Stimulated activated CD8-positive, alpha-beta memory T cell treated with anti-CD3 and anti-CD28 coated beads, Interleukin-12 subunit alpha, Interleukin-12 subunit beta, amount 100 ng/mL, for 24 hours (primary cell): ENCODE measurements around the gene IFRD2.
A peak's percentile ranks its signal among the peaks of the same experiment; 100 is the strongest.

Experiments
- DNase-seq: peaks from one replicate; pipeline ENCODE4 v3.0.0-alpha.2; 2020; ENCODE audit errors: extremely low read depth

The IFRD2 gene

GRCh38 chr3:50302095-50303012 is 10.1 kb upstream of the IFRD2 start:
- DNase-seq, result no peak

GRCh38 chr3:50300681-50301254 is 8.5 kb upstream of the IFRD2 start:
- no peak for DNase-seq

DNA sequence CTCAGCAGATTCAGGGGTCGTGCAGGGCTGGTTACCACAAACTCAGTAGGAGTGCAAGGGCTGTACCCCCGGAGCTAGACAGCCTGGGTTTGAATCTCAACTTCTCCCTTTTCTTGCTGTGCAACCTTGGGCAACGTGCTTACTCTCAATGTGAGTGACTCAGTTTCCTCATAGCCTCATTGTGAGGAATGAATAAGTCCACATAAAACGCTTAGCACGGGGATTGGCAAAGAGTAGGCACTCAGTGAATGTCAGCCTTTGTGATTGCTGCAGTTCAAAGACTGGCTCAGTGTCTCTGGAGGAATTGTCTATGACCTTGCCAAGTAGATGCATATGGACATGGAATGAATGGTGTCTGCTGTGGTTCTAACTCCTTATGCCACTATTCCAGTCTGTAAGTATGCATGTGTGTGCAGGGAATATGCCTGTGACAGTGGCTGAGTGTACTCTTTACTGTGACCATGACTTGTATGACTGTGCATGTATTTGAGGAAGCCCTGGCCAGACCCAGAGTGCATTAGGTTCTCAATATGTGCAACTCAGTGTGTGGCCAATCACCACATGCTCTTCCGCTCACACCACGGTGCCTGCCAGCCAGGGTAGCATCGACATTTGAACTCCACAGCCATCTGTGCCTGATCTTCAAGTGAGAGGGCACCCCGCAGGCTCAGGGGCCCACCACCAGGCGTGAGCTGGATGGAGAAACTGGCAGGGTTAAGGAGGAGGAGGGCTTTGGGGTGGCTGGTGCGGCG is 7.9 kb upstream of the IFRD2 start:
- no peak for DNase-seq

DNA sequence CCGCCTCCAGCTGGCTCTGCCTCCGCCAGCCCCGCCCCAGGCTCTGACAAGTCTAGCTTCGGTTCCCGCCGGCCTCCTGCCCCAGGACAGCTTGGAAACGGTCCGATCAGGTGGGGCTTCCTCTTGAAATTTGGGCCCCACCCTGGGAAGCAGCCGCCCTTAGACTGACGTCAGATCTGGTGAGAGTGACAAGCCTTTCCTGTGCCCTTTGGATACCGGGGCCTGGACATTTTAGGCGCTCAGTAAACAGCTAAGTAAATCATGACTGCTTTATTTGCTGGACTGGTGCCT is 7.4 kb upstream of the IFRD2 start:
- DNase-seq, result no peak

DNA sequence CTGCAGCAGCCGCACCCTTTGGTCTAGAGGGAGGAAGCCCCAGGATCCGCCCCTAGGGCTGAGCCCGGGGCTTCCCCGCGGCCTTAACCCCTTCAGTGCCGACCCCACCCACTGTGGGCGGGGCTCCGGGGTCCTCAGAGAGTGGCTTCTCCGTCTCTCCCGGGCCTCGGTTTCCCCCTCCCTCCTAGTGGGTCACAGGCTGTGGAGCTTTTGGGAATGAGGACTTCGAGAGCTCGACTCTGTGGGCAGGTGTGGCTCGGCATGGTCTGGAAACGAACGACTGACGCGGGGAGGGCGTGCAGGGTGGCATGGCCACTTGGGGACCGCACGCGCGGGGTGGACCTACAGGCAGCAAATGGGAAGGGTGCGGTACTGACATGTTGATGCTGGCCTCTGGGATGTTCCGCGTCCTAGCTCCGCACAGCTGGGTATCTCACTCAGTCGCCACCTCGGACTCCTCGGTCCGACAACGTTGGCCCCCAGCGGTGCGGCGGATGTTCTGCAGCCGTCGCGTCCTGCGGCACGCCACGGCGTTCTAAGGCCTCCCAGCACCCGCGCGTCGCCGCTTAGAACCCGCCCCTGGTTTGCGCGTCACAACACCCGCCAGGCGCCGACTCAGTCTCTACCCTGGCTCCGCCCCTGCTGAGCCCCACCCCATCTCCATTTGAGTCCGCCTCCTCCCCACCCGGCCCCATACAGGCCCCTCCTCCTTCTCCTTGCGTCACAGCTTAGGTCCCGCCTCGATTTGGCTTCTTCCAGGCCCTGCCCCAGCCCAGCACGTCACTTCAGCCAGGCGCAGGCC is 6.8 kb upstream of the IFRD2 start, which contains the start of the genes HYAL3 and NAA80:
HYAL3 (minus strand) TSS at position 570 of the 802 bp plus-strand sequence. CDS start 3,803 bp downstream, outside the sequence.
NAA80 (minus strand) TSS at position 570 of the 802 bp plus-strand sequence. CDS start 1,942 bp downstream, outside the sequence.
- DNase-seq, result peak; percentile 95

DNA sequence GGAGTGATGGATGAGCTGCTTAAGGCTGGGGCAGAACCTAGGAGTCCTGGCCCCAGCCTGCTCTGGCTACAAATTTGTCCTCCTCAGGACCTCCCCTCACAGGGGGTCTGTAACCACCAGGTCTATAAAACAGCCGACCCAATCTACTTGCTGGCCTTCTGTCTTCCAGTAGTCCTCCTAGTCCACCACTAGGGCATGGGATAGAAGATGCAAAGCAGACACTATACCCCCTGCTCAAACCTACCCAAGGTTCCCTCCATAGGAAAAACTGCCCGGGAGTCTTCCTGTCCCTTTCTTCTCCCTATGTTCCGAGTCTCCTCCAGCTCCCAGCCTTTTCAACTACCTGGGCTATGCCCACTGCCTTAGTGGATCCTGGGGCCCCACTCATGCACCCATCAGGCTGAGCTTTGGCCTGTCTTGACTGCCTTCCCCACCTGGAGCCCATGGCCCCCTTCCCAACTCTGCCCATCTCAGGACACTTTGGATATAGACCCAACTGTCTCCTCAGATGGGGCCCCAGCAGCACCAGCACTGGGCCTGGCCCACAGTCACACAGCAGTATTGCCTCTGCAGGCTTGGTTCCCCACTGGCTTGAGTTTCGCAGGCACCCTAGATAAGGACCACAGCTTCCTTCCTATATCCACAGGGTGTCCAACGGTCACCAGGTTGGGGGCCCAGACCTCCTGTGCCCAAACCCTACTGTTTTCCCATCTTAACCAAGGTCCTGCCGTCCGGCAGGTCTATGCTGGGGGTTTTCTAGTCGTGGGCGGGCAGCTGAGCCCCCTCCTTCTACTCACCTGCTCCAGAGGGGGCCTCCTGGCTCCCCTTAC is 5.9 kb upstream of the IFRD2 start:
- no peak for DNase-seq

- no peak for DNase-seq
Observed at GRCh38 chr3:50297384-50297775, 5.2 kb upstream of the IFRD2 start.

DNA sequence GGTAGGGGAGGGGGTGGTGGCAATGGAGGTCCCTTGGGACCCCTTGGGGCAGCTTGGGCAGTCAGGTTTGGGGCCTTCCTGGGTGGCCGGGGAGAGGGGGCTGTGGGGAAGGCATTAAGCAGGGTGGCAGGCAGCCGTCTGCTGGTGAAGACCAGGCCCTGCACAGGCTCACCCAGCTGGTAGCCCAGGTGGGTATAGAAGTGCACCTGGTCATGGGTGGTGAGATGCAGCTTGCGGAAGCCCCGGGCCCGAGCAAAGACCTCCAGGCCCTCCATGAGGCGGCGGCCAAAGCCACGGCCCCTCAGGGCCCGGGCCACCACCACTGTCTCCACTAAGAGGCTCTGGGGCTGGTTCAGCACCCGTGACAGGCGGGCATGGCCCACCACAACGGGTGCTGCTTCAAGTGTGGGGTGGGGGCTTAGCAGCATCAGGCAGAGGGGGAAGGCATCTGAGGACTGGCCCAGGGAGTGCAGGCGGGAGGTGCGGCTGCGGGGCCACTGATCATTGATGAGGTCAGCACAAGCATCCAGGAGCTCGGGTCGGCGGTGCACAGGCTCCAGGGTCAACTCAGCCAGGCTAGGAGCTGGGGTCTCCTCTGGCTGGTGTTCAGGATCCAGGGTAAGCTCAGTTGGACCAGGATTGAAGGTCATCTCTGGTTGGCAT is 4.6 kb upstream of the IFRD2 start:
- no peak for DNase-seq

- no peak for DNase-seq
Observed at GRCh38 chr3:50295553-50296431, 3.6 kb upstream of the IFRD2 start.

DNA sequence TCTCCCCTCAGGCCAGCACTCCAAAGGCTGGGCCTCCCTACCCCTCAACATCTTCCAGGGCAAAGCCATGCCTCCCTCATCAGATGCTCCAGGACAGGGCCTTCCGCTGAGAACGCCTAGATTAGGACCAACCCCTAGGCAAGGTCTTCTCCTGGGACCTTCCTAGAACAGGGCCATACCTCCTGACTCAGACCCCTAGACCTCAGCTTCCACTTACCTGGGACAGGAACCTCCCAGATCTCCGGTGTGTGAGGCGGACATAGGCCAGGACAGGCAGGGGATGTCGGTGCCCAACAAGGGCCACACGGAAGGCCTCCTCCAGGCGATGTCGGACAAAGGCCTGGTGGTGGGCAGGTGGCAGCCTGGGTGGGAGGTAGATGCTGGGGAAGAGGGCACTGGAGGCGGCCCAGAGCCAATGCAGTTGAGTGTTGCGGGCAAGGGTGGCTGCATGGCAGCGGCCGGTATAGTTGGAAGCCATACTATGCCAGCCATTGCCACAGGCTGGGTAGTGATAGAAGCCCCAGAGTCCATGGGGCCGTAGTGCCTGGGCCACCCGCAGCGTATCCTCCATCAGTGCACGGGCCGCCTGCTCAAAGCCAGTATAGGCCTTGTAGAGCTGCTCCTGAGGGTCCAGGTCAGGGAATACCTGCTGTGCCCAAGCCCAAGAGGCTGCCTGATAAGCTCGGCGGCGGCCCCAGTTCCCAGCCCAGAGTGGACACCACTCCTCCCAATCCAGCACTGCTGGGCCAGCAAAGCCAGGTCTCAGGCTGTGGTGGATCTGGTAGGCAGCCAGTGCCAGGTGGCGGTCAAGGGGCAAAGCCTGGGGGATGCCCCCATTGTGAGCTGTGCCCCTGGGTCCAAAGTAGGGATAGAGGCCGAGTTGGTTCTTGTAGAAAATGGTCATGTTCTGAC is 2.5 kb upstream of the IFRD2 start:
- DNase-seq, result no peak

GRCh38 chr3:50294089-50294488 is 1.9 kb upstream of the IFRD2 start:
- no peak for DNase-seq

DNA sequence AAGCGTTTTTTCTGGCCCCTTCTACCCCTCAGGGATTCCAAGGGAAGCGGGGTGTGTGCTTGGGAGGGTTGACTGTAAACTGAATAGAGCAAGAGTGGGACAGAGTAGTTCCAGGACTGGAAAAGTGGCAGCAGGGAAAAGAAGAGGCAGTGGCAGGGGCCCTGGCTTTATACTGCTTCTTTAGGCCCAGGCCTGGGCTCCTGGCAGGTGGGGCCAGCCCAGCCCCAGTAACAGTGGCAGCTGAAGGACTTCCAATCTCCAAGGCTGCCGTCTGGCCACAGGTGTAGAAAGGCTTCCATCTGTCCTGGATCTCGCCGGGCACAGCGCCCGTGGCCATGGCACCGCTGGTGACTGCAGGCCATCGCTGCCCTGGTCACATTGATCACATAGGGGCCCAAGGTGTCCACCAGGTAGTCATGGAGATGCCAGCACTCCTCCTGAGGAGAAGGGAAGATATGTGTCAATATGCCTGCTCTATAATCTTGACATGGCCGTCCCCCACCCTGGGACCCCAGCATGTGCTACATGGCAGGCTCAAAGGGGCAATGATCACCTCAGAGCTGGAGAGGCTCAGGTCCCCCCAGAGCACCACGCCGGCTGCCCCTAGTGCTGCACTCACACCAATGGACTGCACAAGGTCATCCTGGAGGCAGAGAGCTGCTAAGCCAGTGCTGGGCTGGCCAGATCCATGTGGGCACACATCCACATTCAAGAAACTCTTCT is 1.0 kb upstream of the IFRD2 start:
- no peak for DNase-seq

- no peak for DNase-seq
Observed at GRCh38 chr3:50290161-50290641, 2.0 kb downstream of the IFRD2 start.

DNA sequence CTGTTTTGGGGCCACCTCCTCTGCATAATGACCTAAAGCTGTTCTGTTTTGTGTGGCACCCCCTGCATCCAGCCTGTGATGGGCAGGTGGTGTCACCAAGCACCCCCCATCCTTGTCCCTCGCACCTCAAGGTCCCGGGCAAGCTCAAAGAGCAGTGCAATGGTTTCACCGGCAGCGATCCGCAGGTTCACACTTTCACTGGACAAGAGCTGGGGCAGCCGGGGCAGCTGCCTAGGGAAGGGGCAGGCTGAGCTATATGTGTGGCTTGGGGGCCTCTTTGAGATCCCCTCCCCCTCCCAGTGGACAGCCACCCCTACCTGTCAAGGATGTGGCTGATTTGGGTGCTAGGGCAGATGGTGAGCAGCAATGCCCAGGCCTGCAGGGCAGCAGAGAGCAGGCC is 3.1 kb downstream of the IFRD2 start:
- DNase-seq, result no peak

- DNase-seq, result no peak
Observed at GRCh38 chr3:50288387-50289007, 3.7 kb downstream of the IFRD2 start.

DNA sequence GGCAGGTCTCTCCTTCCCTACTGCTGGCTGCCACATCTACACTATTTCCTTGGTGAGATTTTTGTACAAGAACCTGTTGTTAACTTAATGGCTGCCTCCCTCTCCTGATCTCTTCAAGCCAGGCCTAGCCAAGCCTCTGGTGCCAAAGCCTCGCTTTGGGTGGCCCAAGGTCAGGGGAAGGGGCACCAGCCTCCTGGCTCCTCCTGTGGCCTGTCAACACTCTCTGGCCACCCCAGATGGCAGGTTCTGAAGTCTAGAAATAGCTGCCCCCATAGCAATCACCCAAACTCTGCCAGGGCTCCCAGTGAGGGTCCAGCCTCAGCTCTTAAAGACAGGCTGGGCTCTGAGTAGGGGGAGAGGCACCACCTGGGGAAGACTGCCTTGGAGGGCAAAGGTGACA is 5.0 kb downstream of the IFRD2 start:
- DNase-seq, result no peak
